Heart right ventricle (tissue), 16 donors: Measurements from ENCODE around the gene MKI67. TPM values are rescaled to one million over a fixed set of nuclear protein-coding genes. Genes with fewer than 3 reads are reported as not detected.
A peak's percentile ranks its signal among the peaks of the same experiment; 100 is the strongest.

Experiments used
- ATAC-seq, 8 donors: fragments of 200-7000 bp; cut with Tn5 transposase; one replicate each; pipeline ENCODE4 v1.9.1; 2020; ENCODE audit warnings: mild to moderate bottlenecking in 8 of 8, moderate library complexity in 8 of 8, moderate number of reproducible peaks in 1 of 8
- DNase-seq, 2 donors: peaks; one replicate each; pipeline ENCODE4 v3.0.0-alpha.2; 2020
- H3K27ac ChIP-seq, 10 donors: fragments of 200-600 bp; sonication (generic) in 2 of 10; one replicate each; pipeline versions ENCODE4 v1.5.0 to v1.8.0; 2020 to 2022; ENCODE audit warnings: mild to moderate bottlenecking in 3 of 10
- H3K27me3 ChIP-seq, 7 donors: fragments of 200-600 bp; one replicate each; pipeline ENCODE4 v1.8.0; 2021 to 2022; ENCODE audit warnings: mild to moderate bottlenecking in 2 of 7
- H3K36me3 ChIP-seq, 9 donors: fragments of 200-600 bp; sonication (generic) in 1 of 9; one replicate each; pipeline versions ENCODE4 v1.5.0 to v1.8.0; 2020 to 2022; ENCODE audit warnings: mild to moderate bottlenecking in 2 of 9
- H3K4me1 ChIP-seq, 9 donors: fragments of 200-600 bp; sonication (generic) in 1 of 9; one replicate each; pipeline versions ENCODE4 v1.5.0 to v1.8.0; 2020 to 2022; ENCODE audit warnings: mild to moderate bottlenecking in 4 of 9
- H3K4me3 ChIP-seq, 10 donors: fragments of 200-600 bp; sonication (generic) in 2 of 10; one replicate each; pipeline versions ENCODE4 v1.5.0 to v1.8.0; 2020 to 2022; ENCODE audit warnings: mild to moderate bottlenecking in 7 of 10, moderate library complexity in 2 of 10
- H3K9me3 ChIP-seq, 11 donors: fragments of 200-600 bp in 10 of 11; sonication (generic) in 2 of 11; one replicate each; pipeline versions ENCODE4 v1.5.0 to v1.8.0; 2013 to 2022; ENCODE audit warnings: mild to moderate bottlenecking in 2 of 11, control low read depth in 1 of 11, moderate library complexity in 1 of 11
- CTCF ChIP-seq, 9 donors: fragments of 200-600 bp; sonication (generic) in 2 of 9; IDR thresholded peaks; one replicate each; pipeline versions ENCODE4 v1.5.0 to v1.8.0; 2021 to 2022; ENCODE audit warnings: antibody characterized with exemption in 9 of 9, mild to moderate bottlenecking in 5 of 9, moderate library complexity in 1 of 9
- WGBS, 2 donors: extraction: QIAGEN DNeasy Blood & Tissue Kit; methylation state at CpG; one replicate each; pipeline ENCODE4 v1.1.7; 2013; ENCODE audit warnings: inconsistent platforms in 1 of 2; 5-methylcytosine and 5-hydroxymethylcytosine counted together
- intact Hi-C, 10 donors: fragments of 100-400 bp; cut with DNase I; formaldehyde crosslinking; loops; one replicate each; pipeline versions ENCODE4 v1.11.1 to v1.14.2; 2022
- polyA plus RNA-seq, 2 donors: library from polyadenylated mRNA; stranded (reverse); fragments of 200-250 nt; gene quantifications; one replicate each; pipeline ENCODE4 v1.2.3, GENCODE V29; 2013
- total RNA-seq, 10 donors: library from RNA; stranded (reverse); fragmentation: NEBNext Ultra II Directional in 3 of 10; extraction: Animal tissue kit (Norgen Biotek cat#: 25700) in 3 of 10; gene quantifications; one replicate each; pipeline versions ENCODE4 v1.2.1 to v1.2.4, GENCODE V29; 2021 to 2023
- donor health status: Arrhythmogenic right ventricular cardiomyopathy.
- donor health status: ischemic (EF 13 %, LVEDD 7.1; RV severe dilation, severe dysfunction).
- donor health status: healthy with polysubstance abuse.
- donor health status: DM: no; HTN: yes; CAD: no.
- donor health status: DM: no; HTN: no; CAD: no.
- donor health status: ischemic (EF 25% LVEDD 6.9; RV normal size, moderate dysfunction).
- donor health status: ischemic (EF 25% LVEDD 5.7; RV mildly dilated, moderate dysfunction).
- donor health status: healthy.
- donor health status: DM: yes; HTN: yes; CAD: no.
- donor health status: Ischemic cardiomyopathy.
- donor health status: ischemic (EF 35%, LVEDD 5.7; RV mildly dilated, moderate dysfunction).
- donor health status: nonischemic (EF 11% LVEDD 7.7; RV severe dilation, severe dysfunction).
- donor health status: DM: yes; HTN: yes; CAD: no.
- donor health status: PGD.
- donor health status: ischemic (EF 29% LVEDD 5.4; RV normal size, mild dysfunction).
- donor health status: nonischemic (EF 23%, LVEDD 6.1; RV moderate dilation, normal function).

The MKI67 gene
- total and polyA plus RNA-seq, 12 donors, result 0.09 to 19.1 (median 0.42) TPM

- H3K36me3 ChIP-seq, result peaks cover 0 to 97% (median 4%) of the 10 kb centered on the region in 9 donors
- no peak for TF ChIP-seq CTCF (IDR thresholded peaks at IDR 0.05)
- peaks cover 0 to 76% (median 29%) of the 10 kb centered on the region in 9 donors for H3K4me1 ChIP-seq
- ATAC-seq (no peak), DNase-seq (no peak)
- H3K27me3 ChIP-seq, result no peaks in the 10 kb centered on the region
- intact Hi-C loops, result loop anchor here in 3 of 10 donors (10.0 kb wide), 2 partner anchors 45 to 345 kb away; no protein-coding TSS in a partner anchor
- H3K27ac ChIP-seq, result peak overlapping the region in 1 of 10 donors; percentile 69
- no peaks in the 10 kb centered on the region for H3K9me3 ChIP-seq
- WGBS, 2 donors, result 37 to 98% methylated on average over 1 of the region's 1 CpG
- no peak overlapping the region for H3K4me3 ChIP-seq
These were observed 66.3 kb downstream of the MKI67 start for GRCh38 chr10:128059982-128060293.

- DNase-seq (no peak), ATAC-seq (no peak)
- Histone ChIP-seq H3K36me3 (peaks cover 0 to 98% (median 6%) of the 10 kb centered on the region in 9 donors), H3K4me1 (peaks cover 0 to 76% (median 28%) of the 10 kb centered on the region in 9 donors), H3K27me3 (no peaks in the 10 kb centered on the region), H3K9me3 (no peaks in the 10 kb centered on the region), H3K27ac (peak overlapping the region in 2 of 10 donors; percentile 24 to 69), H3K4me3 (no peak overlapping the region)
- TF ChIP-seq CTCF (IDR thresholded peaks at IDR 0.05), result no peak
- intact Hi-C loops, result no loop called here
- 83 to 84% methylated on average over 15 of the region's 15 CpGs for WGBS, 2 donors
These were observed 66.8 kb downstream of the MKI67 start for GRCh38 chr10:128059266-128059981.

GRCh38 chr10:128058750-128059134, 67.5 kb downstream of the MKI67 start:
- DNase-seq (no peak), ATAC-seq (no peak)
- H3K36me3 ChIP-seq, result peaks cover 0 to 98% (median 6%) of the 10 kb centered on the region in 9 donors
- intact Hi-C loops, result no loop called here
- no peaks in the 10 kb centered on the region for H3K9me3 ChIP-seq
- peaks cover 0 to 75% (median 22%) of the 10 kb centered on the region in 9 donors for H3K4me1 ChIP-seq
- no peak for TF ChIP-seq CTCF (IDR thresholded peaks at IDR 0.05)
- peak overlapping the region in 2 of 10 donors; percentile 24 to 69 for H3K27ac ChIP-seq
- H3K27me3 ChIP-seq, result no peaks in the 10 kb centered on the region
- no peak overlapping the region for H3K4me3 ChIP-seq

- intact Hi-C loops, result no loop called here
- Histone ChIP-seq H3K4me1 (peaks cover 0 to 75% (median 17%) of the 10 kb centered on the region in 9 donors), H3K27me3 (no peaks in the 10 kb centered on the region), H3K9me3 (no peaks in the 10 kb centered on the region), H3K36me3 (peaks cover 0 to 98% (median 9%) of the 10 kb centered on the region in 9 donors), H3K27ac (peak overlapping the region in 1 of 10 donors; percentile 69), H3K4me3 (no peak overlapping the region)
- WGBS, 2 donors, result 87 to 98% methylated on average over 9 of the region's 9 CpGs
- no peak for TF ChIP-seq CTCF (IDR thresholded peaks at IDR 0.05)
- no peak for ATAC-seq
- DNase-seq, result no peak
These were observed 68.0 kb downstream of the MKI67 start for GRCh38 chr10:128058106-128058749.
